ENCODE results near the gene SFXN2.
A peak's percentile ranks its signal among the peaks of the same experiment; 100 is the strongest.
"Not testable (repeated sequence)": the region's sequence is repeated elsewhere in the genome, so short reads cannot be mapped to it uniquely, and the experiment has no call there.

SFXN2 gene

GRCh38 chr10:102758240-102758932 is 44.0 kb downstream of the SFXN2 start:
- DNase-seq = no peak

DNA sequence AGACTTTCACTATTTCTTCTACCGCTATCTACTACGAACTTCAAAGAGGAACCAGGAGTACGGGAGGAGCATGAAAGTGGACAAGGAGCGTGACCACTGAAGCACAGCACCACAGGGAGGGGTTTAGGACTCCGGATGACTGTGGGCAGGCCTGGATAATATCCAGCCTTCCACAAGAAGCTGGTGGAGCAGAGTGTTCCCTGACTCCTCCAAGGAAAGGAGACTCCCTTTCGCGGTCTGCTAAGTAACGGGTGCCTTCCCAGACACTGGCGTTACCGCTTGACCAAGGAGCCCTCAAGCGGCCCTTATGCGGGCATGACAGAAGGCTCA is 44.5 kb downstream of the SFXN2 start:
- not testable (repeated sequence) for DNase-seq

DNA sequence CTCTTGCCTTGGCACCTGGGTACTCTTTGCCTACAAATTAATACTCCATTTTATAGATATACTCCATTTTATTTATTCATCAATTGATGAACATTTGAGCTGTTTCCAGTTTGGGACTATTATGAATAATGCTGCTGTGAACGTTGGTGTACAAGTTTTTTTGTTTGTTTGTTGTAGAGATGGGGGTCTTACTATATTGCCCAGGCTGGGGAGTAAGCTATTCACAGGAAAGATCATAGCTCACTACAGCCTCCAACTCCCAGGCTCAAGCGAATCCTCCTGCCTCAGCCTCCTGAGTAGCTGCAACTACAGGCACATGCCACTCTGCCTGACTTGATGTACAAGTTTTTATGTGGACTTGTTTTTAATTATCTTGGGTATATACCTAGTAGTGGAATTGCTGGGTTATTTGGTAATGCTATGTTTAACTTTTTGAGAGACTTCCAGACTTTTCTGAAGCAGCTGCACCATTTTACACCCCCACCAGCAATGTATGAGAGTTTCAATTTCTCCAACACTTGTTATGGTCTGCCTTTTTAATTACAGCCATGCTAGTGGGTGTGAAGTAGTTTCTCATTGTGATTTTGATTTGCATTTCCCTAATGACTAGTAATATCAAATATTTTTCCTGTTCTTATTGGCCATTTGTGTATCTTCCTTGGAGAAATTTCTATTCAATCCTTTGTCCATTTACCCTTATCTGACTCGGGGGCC is 45.2 kb downstream of the SFXN2 start:
- no peak for DNase-seq

- DNase-seq = no peak
Observed at GRCh38 chr10:102761981-102762380, 47.5 kb downstream of the SFXN2 start.

DNA sequence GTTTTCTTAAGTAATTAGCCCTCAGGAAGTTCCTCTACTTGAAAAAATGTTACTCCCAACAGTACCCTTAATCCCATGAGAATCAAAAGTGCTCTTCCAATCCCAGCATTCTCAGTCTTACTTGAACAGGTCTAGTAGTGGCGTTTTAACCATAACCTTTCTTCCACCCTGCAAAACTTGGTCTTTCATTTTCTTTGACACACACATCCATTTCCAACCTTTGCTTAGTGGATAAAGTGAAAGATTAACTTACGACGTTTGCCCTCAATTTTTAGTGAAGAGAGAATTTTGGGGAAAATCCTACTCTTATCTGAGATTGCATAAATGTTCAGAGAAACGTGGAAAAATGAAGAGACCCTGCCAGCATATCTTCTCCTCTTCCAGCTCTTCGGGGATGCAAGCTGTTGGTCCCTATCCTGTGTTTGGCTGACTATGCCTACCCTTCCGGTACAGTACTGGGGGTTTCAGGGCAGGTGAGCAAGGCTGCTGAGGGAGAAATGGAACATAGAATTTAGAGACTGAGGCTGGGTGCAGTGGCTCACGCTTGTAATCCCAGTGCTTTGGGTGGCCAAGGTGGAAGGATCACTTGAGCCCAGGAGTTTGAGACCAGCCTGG is 48.1 kb downstream of the SFXN2 start:
- no peak for DNase-seq

GRCh38 chr10:102763037-102763607 is 48.7 kb downstream of the SFXN2 start:
- no peak for DNase-seq

DNA sequence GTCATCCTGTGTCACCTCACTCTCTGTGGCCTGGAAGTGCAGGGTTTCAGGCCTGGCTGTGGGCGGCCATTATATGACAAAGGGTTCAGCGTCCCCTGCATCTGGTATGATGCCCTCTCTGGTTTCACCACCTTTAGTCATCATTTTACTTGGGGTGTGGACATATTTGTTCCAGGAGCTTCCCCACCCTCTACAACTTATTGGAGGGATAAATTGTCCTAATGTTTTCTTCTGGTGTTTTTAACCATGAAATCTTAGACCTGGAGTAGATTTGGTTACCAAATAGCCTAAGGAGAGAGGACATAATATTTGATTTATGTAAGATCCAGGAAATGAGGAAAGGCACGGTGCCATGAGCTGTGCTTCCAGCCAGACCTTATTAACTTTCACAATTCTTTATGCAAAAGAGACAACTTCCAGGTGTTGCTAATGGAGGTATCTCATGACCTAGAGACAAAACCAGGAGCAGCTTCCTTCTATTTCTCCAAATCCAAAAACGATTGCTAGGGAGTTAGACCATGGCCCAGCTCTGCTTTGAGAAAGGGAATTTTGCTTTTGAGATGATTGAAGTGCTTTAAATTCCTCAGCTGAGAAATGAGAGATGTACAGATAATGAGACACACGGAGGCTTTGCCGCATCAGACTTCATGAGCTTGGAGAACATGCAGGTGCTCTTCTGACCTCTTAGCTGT is 50.2 kb downstream of the SFXN2 start:
- DNase-seq = peak; percentile 47

DNA sequence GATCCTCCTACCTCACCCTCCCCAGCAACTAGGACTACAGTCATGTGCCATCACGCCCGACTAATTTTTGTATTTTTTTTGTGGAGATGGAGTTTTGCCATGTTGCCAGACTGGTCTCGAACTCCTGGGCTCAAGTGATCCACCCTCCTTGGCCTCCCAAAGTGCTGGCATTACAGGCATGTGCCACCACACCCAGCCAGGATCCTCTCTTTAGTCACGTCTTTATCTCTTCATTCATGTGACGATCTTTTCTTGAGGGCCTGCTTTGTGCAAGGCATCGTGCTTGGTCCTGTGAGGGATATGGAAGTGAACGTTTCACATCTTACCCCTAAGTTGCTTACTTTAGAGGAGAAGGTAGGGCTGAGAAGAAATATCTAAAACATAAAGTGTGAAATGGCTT is 50.9 kb downstream of the SFXN2 start:
- no peak for DNase-seq

DNA sequence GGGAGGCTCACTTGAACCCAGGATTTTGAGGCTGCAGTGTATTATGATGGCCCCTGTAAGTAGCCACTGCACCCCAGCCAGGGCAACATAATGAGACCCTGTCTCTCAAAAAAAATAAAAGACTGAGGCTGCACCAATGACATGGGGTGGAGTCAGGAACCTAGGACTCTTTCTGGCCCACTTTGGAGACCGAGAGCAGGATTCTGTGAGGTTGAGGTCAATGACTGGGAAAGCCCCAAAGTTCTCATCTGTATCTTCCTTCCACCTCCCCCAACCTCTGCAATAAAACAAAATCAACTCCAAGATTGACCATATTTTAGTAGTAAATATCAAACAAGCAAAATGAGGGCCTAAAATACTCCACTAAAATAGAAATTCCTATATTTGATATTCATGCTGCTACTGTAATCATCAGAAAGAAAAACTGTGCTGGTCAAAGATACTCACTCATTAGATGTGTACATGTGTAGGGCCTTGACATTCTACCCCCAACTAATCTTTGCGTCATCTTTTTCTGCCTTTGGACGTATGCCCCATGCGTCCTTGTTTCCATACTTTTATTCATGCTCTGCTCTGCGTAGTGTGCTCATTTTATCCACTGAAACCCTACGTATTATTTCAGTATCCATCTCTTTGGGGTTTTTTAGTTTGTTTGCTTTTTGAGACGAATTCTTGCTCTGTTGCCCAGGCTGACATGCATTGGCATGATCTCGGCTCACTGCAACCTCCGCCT is 53.2 kb downstream of the SFXN2 start:
- DNase-seq = no peak

DNA sequence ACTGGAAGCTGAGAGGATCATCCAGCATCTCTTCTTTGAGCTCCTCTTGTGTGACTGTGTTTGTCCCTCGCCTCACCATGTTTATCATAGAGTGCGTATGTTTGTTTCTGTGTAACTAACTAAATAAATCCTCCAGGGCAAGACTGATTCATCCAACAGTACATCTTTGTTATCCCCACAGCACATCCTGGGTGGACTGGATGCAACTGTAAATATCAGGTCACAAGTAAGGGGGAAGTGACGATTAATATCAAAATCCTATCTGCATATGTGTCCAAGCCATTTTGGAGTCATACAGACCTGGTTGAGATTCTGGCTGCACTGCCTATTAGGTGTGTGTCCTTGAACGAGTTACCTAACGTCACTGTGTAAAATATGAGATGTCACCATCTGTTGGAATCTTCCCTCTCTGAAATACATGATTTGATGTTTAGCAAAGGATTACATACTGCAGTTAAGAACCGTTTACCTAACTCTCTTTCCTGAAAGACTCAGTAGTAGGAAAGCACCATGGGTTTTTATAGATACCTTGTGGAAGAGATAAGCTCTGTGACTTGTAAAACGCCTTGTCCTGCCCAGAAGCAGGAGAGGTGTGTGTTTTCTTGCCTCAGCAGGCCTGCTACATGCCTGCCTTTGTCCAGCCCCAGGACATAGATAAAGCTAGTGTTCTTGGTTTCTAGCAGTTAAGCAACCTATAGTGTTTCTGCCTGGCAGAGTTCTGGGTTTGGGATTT is 55.1 kb downstream of the SFXN2 start:
- no peak for DNase-seq

DNA sequence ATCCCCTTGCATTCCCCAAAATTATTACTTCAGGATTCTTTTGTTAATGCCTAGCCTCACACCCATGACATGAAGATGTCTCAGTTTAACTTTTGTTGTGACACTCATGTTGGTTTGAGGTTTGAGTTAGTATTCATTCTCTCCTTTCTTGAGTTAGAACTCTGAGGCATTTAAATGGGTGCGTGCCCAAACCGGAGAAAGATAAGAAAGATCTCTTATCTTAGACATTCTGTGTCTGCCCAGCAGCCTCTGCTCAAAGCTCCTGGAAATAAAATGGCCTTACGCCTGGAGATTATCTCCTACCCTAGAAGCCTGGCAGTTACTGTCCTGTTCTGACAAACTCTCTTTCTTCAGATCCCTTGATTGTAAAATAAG is 55.7 kb downstream of the SFXN2 start:
- no peak for DNase-seq

GRCh38 chr10:102770792-102771191 is 56.4 kb downstream of the SFXN2 start:
- DNase-seq = no peak

DNA sequence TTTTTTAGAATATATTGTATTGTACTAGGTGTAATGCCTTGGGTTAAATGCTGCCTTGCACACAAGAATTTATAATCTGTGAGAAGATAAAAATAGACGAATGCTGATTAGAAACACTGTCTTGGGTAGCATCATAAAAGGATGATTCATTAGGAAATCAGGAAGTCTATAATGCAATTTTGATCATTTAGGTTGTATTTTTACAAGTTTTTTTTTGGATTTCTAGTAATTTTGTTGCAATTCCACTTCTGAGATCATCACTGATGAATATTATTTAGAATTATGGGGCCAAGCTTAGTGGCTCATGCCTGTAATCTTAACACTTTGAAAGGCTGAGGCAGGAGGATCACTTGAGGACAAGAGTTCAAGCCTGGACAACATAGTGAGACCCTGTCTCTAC is 58.9 kb downstream of the SFXN2 start:
- DNase-seq = peak; percentile 23

DNA sequence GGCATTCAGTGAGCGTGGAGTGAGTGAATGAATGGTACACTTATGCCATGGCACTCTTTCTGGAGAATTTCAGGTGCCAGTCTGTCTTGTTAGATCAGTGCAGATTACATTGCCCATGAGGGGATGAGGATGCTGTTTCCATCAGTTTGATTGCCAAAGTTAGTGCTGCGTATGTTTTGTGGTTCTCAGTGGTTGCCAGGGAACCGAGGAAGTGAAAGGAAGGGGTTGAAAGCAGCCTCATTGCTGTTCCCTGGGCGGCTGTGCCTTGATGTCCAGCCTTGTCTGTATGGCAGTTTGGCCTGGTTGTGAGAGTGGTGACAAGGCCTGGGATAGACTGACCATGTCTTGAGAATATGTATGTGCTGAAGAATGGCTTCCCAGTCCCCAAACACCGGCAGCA is 59.5 kb downstream of the SFXN2 start:
- DNase-seq = no peak

DNA sequence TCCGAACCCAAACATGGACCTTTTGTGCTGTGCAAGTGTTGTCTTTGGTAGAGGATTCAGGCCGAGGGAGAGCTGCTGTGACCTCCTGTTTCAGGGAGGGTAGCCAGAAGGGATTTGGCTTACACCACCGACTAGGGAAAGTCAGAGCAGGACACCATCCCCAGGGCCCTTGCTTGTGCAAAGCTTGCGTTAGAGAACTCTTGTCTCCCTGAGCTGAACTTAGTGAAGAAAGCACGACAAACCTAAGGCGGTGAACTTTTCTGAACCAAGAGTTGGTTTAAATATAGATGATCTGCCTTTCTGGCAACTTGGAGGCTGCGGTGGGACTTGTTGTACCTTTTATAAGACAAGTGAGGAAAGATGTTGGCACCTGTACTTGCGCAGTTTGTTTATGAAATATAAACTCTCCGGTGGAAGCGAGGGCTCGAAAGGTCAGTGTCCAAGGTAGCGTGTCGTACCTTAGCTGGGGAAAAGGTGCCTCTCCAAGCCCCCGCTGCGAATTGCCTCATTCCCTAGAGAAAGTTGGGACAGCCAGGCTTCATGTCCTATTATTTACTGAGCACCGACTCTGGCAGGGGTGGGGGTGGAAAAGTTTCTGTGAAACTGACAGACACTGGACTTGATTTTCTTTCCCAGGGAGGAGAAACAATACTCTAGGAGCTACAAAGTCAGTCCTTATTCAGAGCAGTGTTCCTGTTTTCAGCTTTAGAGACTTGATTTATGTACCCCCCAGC is 60.9 kb downstream of the SFXN2 start:
- no peak for DNase-seq

DNA sequence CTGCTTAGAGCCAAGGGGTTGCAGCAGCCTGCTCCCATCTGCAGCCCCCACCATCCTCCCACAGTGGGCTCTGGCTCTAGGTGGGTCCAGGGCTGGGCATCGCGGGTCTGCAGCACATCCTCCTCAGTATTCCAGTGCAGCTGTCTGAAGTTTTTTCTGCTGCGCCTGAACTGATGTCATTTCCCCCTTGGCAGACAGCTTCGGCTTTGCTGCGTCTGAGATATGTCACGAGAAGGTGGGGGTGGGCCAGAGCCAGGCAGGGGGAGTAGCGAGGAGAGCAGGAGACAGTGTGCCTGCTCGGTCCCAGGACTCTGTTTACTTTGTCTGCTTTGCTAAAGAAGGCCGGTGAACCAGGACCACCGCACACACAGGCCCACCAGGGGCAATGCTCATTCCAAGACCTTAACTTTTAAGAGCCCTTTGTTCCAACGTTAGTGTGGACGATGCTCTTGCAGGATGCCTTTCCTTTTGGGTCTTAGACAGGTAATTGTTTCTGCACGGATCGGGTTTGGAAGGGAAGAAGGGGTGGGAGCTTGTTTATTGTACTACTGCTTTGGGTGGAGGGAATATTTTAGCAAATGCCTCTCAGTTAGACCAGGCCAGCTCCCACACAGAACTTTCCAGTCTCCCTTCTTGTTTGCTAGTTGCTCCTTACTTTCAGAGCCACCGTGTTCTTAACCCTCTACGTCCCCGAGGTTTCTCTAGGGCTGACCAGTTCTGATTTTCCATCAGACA is 61.7 kb downstream of the SFXN2 start:
- DNase-seq = peak; percentile 75

DNA sequence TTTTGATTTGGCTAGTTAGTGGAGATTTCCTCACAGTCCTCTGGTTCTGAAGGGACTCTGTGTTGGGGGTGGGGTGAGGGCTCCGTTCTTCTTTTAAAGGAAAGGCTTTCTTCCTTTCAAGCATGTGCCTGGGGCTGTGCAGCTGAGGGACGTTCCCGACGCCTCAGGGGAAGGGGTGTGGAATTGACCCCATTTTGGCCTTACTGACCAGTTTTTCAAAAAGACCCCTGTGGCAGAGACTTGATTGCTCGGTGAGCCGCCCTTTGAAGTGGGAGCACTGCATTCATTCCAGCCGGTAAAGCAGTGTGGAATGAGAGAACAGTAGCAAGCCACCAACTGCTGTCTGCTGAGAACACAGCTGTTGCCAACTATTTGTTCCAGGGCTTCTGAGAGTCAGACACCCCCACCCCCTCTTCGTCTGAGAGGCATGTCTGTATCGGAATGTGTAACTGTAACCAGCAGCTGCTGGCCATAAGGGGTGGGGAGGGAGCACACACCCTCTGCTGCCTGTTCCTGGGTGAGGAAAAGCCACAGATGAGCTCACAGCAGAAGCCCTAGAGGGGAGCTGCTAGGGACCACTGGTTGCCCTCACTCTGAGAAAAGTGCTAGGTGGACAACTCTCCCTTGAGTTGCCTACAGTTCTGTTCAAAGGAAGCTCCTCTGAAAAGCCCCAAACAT is 62.5 kb downstream of the SFXN2 start:
- peak; percentile 98 for DNase-seq

- no peak for DNase-seq
Observed at GRCh38 chr10:102777711-102778453, 63.4 kb downstream of the SFXN2 start.

GRCh38 chr10:102778781-102779180 is 64.3 kb downstream of the SFXN2 start:
- DNase-seq = no peak

All from EL (cell line).